AG20443 (cell line): ENCODE data around the gene ZNF785.
"Not testable (repeated sequence)": the region's sequence is repeated elsewhere in the genome, so short reads cannot be mapped to it uniquely, and the experiment has no call there.

Source experiments
- DNase-seq: peaks from one replicate; pipeline ENCODE4 v3.0.0; 2012; ENCODE audit warnings: low spot score, mixed read lengths

Gene ZNF785

GRCh38 chr16:30585400-30586191, at the start of gene ZNF785:
ZNF785 (minus strand) TSS chr16:30585697; CDS start chr16:30585611, 86 bp downstream.
- peak; percentile 98 for DNase-seq

GRCh38 chr16:30633526-30633925, 48.0 kb upstream of the ZNF785 start:
- no peak for DNase-seq

GRCh38 chr16:30632454-30632853, 47.0 kb upstream of the ZNF785 start:
- DNase-seq: not testable (repeated sequence)

GRCh38 chr16:30628628-30629540, 43.4 kb upstream of the ZNF785 start:
- DNase-seq: peak; percentile 81

- DNase-seq: no peak
Observed at GRCh38 chr16:30626236-30626635, 40.7 kb upstream of the ZNF785 start.

- no peak for DNase-seq
Observed at GRCh38 chr16:30623536-30624283, 38.2 kb upstream of the ZNF785 start.

- DNase-seq: no peak
Observed at GRCh38 chr16:30622455-30623032, 37.0 kb upstream of the ZNF785 start.

GRCh38 chr16:30621765-30622164, 36.3 kb upstream of the ZNF785 start:
- DNase-seq: peak; percentile 24

- no peak for DNase-seq
Observed at GRCh38 chr16:30620169-30620568, 34.7 kb upstream of the ZNF785 start.

- DNase-seq: no peak
Observed at GRCh38 chr16:30619638-30620037, 34.1 kb upstream of the ZNF785 start.

GRCh38 chr16:30619202-30619601, 33.7 kb upstream of the ZNF785 start:
- DNase-seq: no peak

GRCh38 chr16:30615358-30616091, 30.0 kb upstream of the ZNF785 start:
- peak; percentile 25 for DNase-seq

- peak; percentile 98 for DNase-seq
Observed at GRCh38 chr16:30609926-30610839, 24.7 kb upstream of the ZNF785 start, which contains the start of gene ZNF689. ZNF689 (minus strand) TSS chr16:30610389; CDS start chr16:30610041, 348 bp downstream.

GRCh38 chr16:30609002-30609925, 23.8 kb upstream of the ZNF785 start:
- DNase-seq: peak; percentile 66

- no peak for DNase-seq
Observed at GRCh38 chr16:30606004-30606403, 20.5 kb upstream of the ZNF785 start.

- DNase-seq: no peak
Observed at GRCh38 chr16:30605158-30605557, 19.7 kb upstream of the ZNF785 start.

- no peak for DNase-seq
Observed at GRCh38 chr16:30604316-30604947, 18.9 kb upstream of the ZNF785 start.

GRCh38 chr16:30603945-30604315, 18.4 kb upstream of the ZNF785 start:
- no peak for DNase-seq
